GM15510 (cell line): ENCODE data around the gene RNF34.

ENCODE experiments used
- POLR2A ChIP-seq: IDR thresholded peaks from 3 replicates; pipeline ENCODE4 v1.6.1; 2011; ENCODE audit warnings: borderline replicate concordance; ENCODE audit not compliant: insufficient read length; ENCODE audit errors: extremely low read depth

RNF34 gene

GRCh38 chr12:121378736-121379135, 21.2 kb upstream of the RNF34 start:
- TF ChIP-seq POLR2A = no peak

GRCh38 chr12:121379945-121380344, 20.0 kb upstream of the RNF34 start:
- TF ChIP-seq POLR2A = no peak

GRCh38 chr12:121383601-121384021, 16.3 kb upstream of the RNF34 start:
- no peak for TF ChIP-seq POLR2A

GRCh38 chr12:121388421-121388981, 11.4 kb upstream of the RNF34 start:
- TF ChIP-seq POLR2A = no peak

- TF ChIP-seq POLR2A = no peak
These were observed 9.1 kb upstream of the RNF34 start for GRCh38 chr12:121390856-121391255.

GRCh38 chr12:121391619-121392324, 8.1 kb upstream of the RNF34 start:
- TF ChIP-seq POLR2A = no peak

- TF ChIP-seq POLR2A = no peak
These were observed 7.6 kb upstream of the RNF34 start for GRCh38 chr12:121392325-121392716.

- no peak for TF ChIP-seq POLR2A
These were observed 2.4 kb upstream of the RNF34 start for GRCh38 chr12:121397521-121397920.

- TF ChIP-seq POLR2A = no peak
These were observed 1.6 kb upstream of the RNF34 start for GRCh38 chr12:121398355-121398754.

- peak; percentile 32 for TF ChIP-seq POLR2A
These were observed 618 bp downstream of the RNF34 start for GRCh38 chr12:121400332-121401139.

- no peak for TF ChIP-seq POLR2A
These were observed 3.8 kb downstream of the RNF34 start for GRCh38 chr12:121403721-121404120.

GRCh38 chr12:121404734-121405133, 4.8 kb downstream of the RNF34 start:
- TF ChIP-seq POLR2A = no peak

GRCh38 chr12:121405211-121405610, 5.3 kb downstream of the RNF34 start:
- TF ChIP-seq POLR2A = no peak

GRCh38 chr12:121413917-121414316, 14.0 kb downstream of the RNF34 start:
- TF ChIP-seq POLR2A = no peak

GRCh38 chr12:121417847-121418246, 17.9 kb downstream of the RNF34 start:
- TF ChIP-seq POLR2A = no peak
